ENCODE data around the gene SDC3.

The SDC3 gene

DNA sequence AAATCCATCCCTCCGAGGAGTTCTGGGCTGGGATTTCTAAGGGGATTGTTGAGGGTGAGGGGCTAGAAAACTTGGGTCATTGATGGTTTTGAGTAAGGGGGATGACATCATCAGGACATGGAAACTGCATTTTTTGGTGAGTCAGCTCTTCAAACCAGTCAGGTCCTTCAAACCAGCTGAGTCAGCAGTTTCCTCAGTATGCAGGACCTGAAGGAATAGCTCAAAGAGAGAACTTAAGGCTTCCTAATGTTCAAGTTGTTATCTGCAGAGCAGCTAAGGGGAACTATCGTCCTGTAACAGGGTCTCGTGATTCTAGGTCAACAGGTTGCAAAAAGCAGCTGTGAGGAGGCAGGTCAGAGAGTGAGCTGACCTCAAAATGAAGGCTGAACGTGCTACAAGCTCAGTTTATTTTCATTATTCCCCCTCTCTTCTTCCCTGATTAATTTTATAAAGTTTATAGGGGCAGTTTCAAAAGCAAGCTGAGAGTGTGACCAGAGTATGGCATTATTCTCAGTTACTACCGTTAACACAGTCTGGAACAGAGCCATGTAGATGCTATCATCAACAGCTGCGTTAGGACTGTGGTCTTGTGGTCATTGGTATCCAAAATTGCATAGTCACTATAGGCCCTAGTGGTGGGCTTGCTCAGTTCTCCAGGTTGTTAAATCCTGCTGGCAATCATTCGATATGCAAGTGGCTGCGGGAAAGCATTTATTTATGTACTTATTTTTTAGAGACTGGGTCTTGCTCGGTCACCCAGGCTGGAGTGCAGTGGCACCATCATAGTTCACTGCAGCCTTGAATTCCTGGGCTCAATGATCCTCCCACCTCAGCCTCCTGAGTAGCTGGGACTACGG lies 10.7 kb upstream of the SDC3 start:
- Histone ChIP-seq H3K27ac (ENCODE audit: low read length) (no peak overlapping the region), H3K36me3 (replicated peaks; ENCODE audit: low read depth, low read length) (no peaks in the 10 kb centered on the region), H3K79me2 (ENCODE audit: low read length) (no peaks in the 10 kb centered on the region), H3K9ac (ENCODE audit: low read length) (no peak overlapping the region), H2AFZ (ENCODE audit: low read depth, low read length) (no peak overlapping the region), H3K4me1 (ENCODE audit: low read length) (no peaks in the 10 kb centered on the region), H3K27me3 (ENCODE audit: low read depth, low read length) (no peaks in the 10 kb centered on the region), H3K4me3 (ENCODE audit: low read length) (no peak overlapping the region), H3K4me2 (ENCODE audit: low read length) (no peak overlapping the region), H4K20me1 (ENCODE audit: insufficient read depth, low read length) (no peaks in the 10 kb centered on the region), H3K9me3 (ENCODE audit: insufficient read depth, low read length) (no peaks in the 10 kb centered on the region)
- TF ChIP-seq CTCF (IDR thresholded peaks at IDR 0.05; ENCODE audit: low read depth, low read length) = no peak
- TF ChIP-seq EZH2phosphoT487 (IDR thresholded peaks at IDR 0.05; ENCODE audit: low read depth) = no peak

GRCh38 chr1:30916296-30916695 lies 7.7 kb upstream of the SDC3 start:
- Histone ChIP-seq H3K9ac (ENCODE audit: low read length) (no peak overlapping the region), H2AFZ (ENCODE audit: low read depth, low read length) (no peak overlapping the region), H3K4me2 (ENCODE audit: low read length) (no peak overlapping the region), H3K4me3 (ENCODE audit: low read length) (no peak overlapping the region), H3K27me3 (ENCODE audit: low read depth, low read length) (no peaks in the 10 kb centered on the region), H3K4me1 (ENCODE audit: low read length) (no peaks in the 10 kb centered on the region), H3K36me3 (replicated peaks; ENCODE audit: low read depth, low read length) (no peaks in the 10 kb centered on the region), H3K27ac (ENCODE audit: low read length) (no peak overlapping the region), H3K79me2 (ENCODE audit: low read length) (no peaks in the 10 kb centered on the region), H4K20me1 (ENCODE audit: insufficient read depth, low read length) (no peaks in the 10 kb centered on the region), H3K9me3 (ENCODE audit: insufficient read depth, low read length) (no peaks in the 10 kb centered on the region)
- TF ChIP-seq CTCF (IDR thresholded peaks at IDR 0.05; ENCODE audit: low read depth, low read length) = no peak
- no peak for TF ChIP-seq EZH2phosphoT487 (IDR thresholded peaks at IDR 0.05; ENCODE audit: low read depth)

- Histone ChIP-seq H3K4me3 (ENCODE audit: low read length) (no peak overlapping the region), H3K4me1 (ENCODE audit: low read length) (no peaks in the 10 kb centered on the region), H3K9ac (ENCODE audit: low read length) (no peak overlapping the region), H3K27me3 (ENCODE audit: low read depth, low read length) (0 out of 2 replicates have a peak, but pooled peaks cover 3% of the 10 kb centered on the region), H3K79me2 (ENCODE audit: low read length) (no peaks in the 10 kb centered on the region), H3K36me3 (replicated peaks; ENCODE audit: low read depth, low read length) (no peaks in the 10 kb centered on the region), H3K9me3 (ENCODE audit: insufficient read depth, low read length) (no peaks in the 10 kb centered on the region), H3K27ac (ENCODE audit: low read length) (no peak overlapping the region), H4K20me1 (ENCODE audit: insufficient read depth, low read length) (no peaks in the 10 kb centered on the region), H2AFZ (ENCODE audit: low read depth, low read length) (no peak overlapping the region), H3K4me2 (ENCODE audit: low read length) (no peak overlapping the region)
- TF ChIP-seq CTCF (IDR thresholded peaks at IDR 0.05; ENCODE audit: low read depth, low read length) = no peak
- no peak for TF ChIP-seq EZH2phosphoT487 (IDR thresholded peaks at IDR 0.05; ENCODE audit: low read depth)
Measured at GRCh38 chr1:30915491-30916230, 7.1 kb upstream of the SDC3 start.

- no peaks in the 10 kb centered on the region for H3K79me2 ChIP-seq (ENCODE audit: low read length)
- H3K36me3 ChIP-seq (replicated peaks; ENCODE audit: low read depth, low read length) = no peaks in the 10 kb centered on the region
- H3K4me3 ChIP-seq (ENCODE audit: low read length) = no peak overlapping the region
- no peaks in the 10 kb centered on the region for H4K20me1 ChIP-seq (ENCODE audit: insufficient read depth, low read length)
- H3K27me3 ChIP-seq (ENCODE audit: low read depth, low read length) = 0 out of 2 replicates have a peak, but pooled peaks cover 3% of the 10 kb centered on the region
- no peak overlapping the region for H3K9ac ChIP-seq (ENCODE audit: low read length)
- H3K27ac ChIP-seq (ENCODE audit: low read length) = no peak overlapping the region
- no peaks in the 10 kb centered on the region for H3K9me3 ChIP-seq (ENCODE audit: insufficient read depth, low read length)
- H3K4me2 ChIP-seq (ENCODE audit: low read length) = no peak overlapping the region
- no peak overlapping the region for H2AFZ ChIP-seq (ENCODE audit: low read depth, low read length)
- H3K4me1 ChIP-seq (ENCODE audit: low read length) = peaks cover 3% of the 10 kb centered on the region
- no peak for TF ChIP-seq CTCF (IDR thresholded peaks at IDR 0.05; ENCODE audit: low read depth, low read length)
- TF ChIP-seq EZH2phosphoT487 (IDR thresholded peaks at IDR 0.05; ENCODE audit: low read depth) = no peak
Measured at GRCh38 chr1:30914931-30915330, 6.4 kb upstream of the SDC3 start.

Data from OCI-LY3 (cell line).